PC-9 (cell line): ENCODE measurements around the gene PHF11. TPM values are rescaled to one million over a fixed set of nuclear protein-coding genes. Genes with fewer than 3 reads are reported as not detected.

Experiments
- BruUV-seq: library from RNA; stranded (reverse); fragments of 400-500 nt; replicated peaks from 2 replicates; lab custom pipeline; 2021; lab: Mats Ljungman, UMichigan
- CTCF ChIA-PET: fragments of 300-600 bp; sonication (Branson Sonifier 250); formaldehyde crosslinking; loops from one replicate; lab custom pipeline; 2022; ENCODE audit warnings: antibody characterized with exemption; lab: Charles Lee
- POLR2A ChIA-PET: fragments of 300-600 bp; sonication (Branson Sonifier 250); formaldehyde crosslinking; loops from one replicate; lab custom pipeline; 2022; ENCODE audit warnings: antibody characterized with exemption; ENCODE audit not compliant: unreplicated experiment; lab: Charles Lee
- DNase-seq, 2 experiments: peaks; one replicate each; pipeline versions ENCODE4 v3.0.0 to v3.0.0-alpha.2; 2015 to 2022; ENCODE audit warnings: mixed read lengths in 1 of 2
- H2AFZ ChIP-seq: fragments of 200-600 bp; sonication (generic); 2 replicates; pipeline ENCODE4 v1.8.1; 2017; ENCODE audit warnings: antibody characterized with exemption
- H3F3A ChIP-seq: fragments of 200-600 bp; sonication (generic); 2 replicates; pipeline ENCODE4 v1.8.1; 2017; ENCODE audit warnings: antibody characterized with exemption, mild to moderate bottlenecking, low read depth; ENCODE audit not compliant: insufficient read depth
- H3K27ac ChIP-seq: fragments of 200-600 bp; sonication (generic); 2 replicates; pipeline ENCODE4 v1.6.1; 2016; ENCODE audit warnings: mixed run types
- H3K27me3 ChIP-seq: fragments of 200-600 bp; sonication (generic); 2 replicates; pipeline ENCODE4 v1.6.1; 2016; ENCODE audit warnings: low read depth, mixed run types; ENCODE audit not compliant: insufficient read depth
- H3K36me3 ChIP-seq: fragments of 200-600 bp; sonication (generic); 2 replicates; pipeline ENCODE4 v1.6.1; 2016; ENCODE audit warnings: low read depth, mixed run types
- H3K4me1 ChIP-seq: fragments of 200-600 bp; sonication (generic); replicated peaks from 2 replicates; pipeline ENCODE4 v1.6.1; 2016; ENCODE audit warnings: mixed run types; ENCODE audit not compliant: insufficient read depth
- H3K4me2 ChIP-seq: fragments of 200-600 bp; sonication (generic); 2 replicates; pipeline ENCODE4 v1.6.1; 2017; ENCODE audit warnings: mixed run types
- H3K4me3 ChIP-seq: fragments of 200-600 bp; sonication (generic); 2 replicates; pipeline ENCODE4 v1.6.1; 2016; ENCODE audit warnings: mixed run types
- H3K79me2 ChIP-seq: fragments of 200-600 bp; sonication (generic); 2 replicates; pipeline ENCODE4 v1.6.1; 2017; ENCODE audit warnings: low read depth, mixed run types
- H3K9me2 ChIP-seq: fragments of 200-600 bp; sonication (generic); 2 replicates; pipeline ENCODE4 v1.8.1; 2017; ENCODE audit warnings: mild to moderate bottlenecking; ENCODE audit not compliant: insufficient read depth
- H3K9me3 ChIP-seq: fragments of 200-600 bp; sonication (generic); 2 replicates; pipeline ENCODE4 v1.8.1; 2016; ENCODE audit warnings: low read depth; ENCODE audit not compliant: insufficient read depth
- H4K20me1 ChIP-seq: fragments of 200-600 bp; sonication (generic); 2 replicates; pipeline ENCODE4 v1.8.1; 2017; ENCODE audit not compliant: insufficient read depth
- CTCF ChIP-seq: fragments of 200-600 bp; sonication (generic); conservative IDR thresholded peaks from 2 replicates; pipeline ENCODE4 v1.6.1; 2017; ENCODE audit warnings: mixed run types, antibody characterized with exemption, mild to moderate bottlenecking, moderate library complexity
- EZH2 ChIP-seq: fragments of 200-600 bp; sonication (generic); IDR thresholded peaks from 2 replicates; pipeline ENCODE4 v1.8.0; 2017; ENCODE audit warnings: antibody characterized with exemption, low read depth
- intact Hi-C: fragments of 100-400 bp; cut with micrococcal nuclease; formaldehyde crosslinking; loops from one replicate; pipeline ENCODE4 v1.10.0; 2022; ENCODE audit not compliant: unreplicated experiment
- total RNA-seq: library from RNA; stranded (reverse); gene quantifications from 2 replicates; pipeline ENCODE4 v1.2.3, GENCODE V29; 2021

PHF11 gene
- total RNA-seq, 1 experiment from 2014 or later: 25.2 TPM

DNA sequence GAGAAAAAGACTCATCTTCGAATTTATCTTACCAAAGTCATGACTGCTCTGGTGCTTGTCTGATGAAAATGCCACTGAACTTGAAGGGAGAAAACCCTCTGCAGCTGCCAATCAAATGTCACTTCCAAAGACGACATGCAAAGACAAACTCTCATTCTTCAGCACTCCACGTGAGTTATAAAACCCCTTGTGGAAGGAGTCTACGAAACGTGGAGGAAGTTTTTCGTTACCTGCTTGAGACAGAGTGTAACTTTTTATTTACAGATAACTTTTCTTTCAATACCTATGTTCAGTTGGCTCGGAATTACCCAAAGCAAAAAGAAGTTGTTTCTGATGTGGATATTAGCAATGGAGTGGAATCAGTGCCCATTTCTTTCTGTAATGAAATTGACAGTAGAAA is 19.2 kb upstream of the PHF11 start:
- H3K27me3 ChIP-seq: no peaks in the 10 kb centered on the region
- no peaks in the 10 kb centered on the region for H3K4me1 ChIP-seq
- ChIA-PET POLR2A (no interaction called here), CTCF (no interaction called here)
- H3K27ac ChIP-seq: no peak overlapping the region
- no peaks in the 10 kb centered on the region for H3K9me2 ChIP-seq
- H3K4me3 ChIP-seq: no peak overlapping the region
- DNase-seq: no peak
- H3K4me2 ChIP-seq: no peak overlapping the region
- no TSS peak for BruUV-seq
- intact Hi-C loops: no loop called here
- no peak overlapping the region for H2AFZ ChIP-seq
- H3K36me3 ChIP-seq: no peaks in the 10 kb centered on the region
- H3K79me2 ChIP-seq: no peaks in the 10 kb centered on the region
- no peaks in the 10 kb centered on the region for H3F3A ChIP-seq
- H3K9me3 ChIP-seq: no peaks in the 10 kb centered on the region
- no peak for TF ChIP-seq EZH2
- no peak for TF ChIP-seq CTCF
- H4K20me1 ChIP-seq: no peaks in the 10 kb centered on the region

GRCh38 chr13:49481788-49482187 is 14.0 kb upstream of the PHF11 start:
- no TSS peak for BruUV-seq
- Histone ChIP-seq H3K36me3 (no peaks in the 10 kb centered on the region), H3K4me1 (no peaks in the 10 kb centered on the region), H2AFZ (no peak overlapping the region), H3F3A (no peaks in the 10 kb centered on the region), H3K79me2 (no peaks in the 10 kb centered on the region), H3K27ac (no peak overlapping the region), H3K4me3 (no peak overlapping the region), H3K27me3 (no peaks in the 10 kb centered on the region), H3K9me2 (no peaks in the 10 kb centered on the region), H3K4me2 (no peak overlapping the region), H4K20me1 (0 out of 2 replicates have a peak, but pooled peaks cover 3% of the 10 kb centered on the region), H3K9me3 (no peaks in the 10 kb centered on the region)
- TF ChIP-seq CTCF: no peak
- TF ChIP-seq EZH2: no peak
- CTCF ChIA-PET: no interaction called here
- POLR2A ChIA-PET: no interaction called here
- intact Hi-C loops: no loop called here
- no peak for DNase-seq

DNA sequence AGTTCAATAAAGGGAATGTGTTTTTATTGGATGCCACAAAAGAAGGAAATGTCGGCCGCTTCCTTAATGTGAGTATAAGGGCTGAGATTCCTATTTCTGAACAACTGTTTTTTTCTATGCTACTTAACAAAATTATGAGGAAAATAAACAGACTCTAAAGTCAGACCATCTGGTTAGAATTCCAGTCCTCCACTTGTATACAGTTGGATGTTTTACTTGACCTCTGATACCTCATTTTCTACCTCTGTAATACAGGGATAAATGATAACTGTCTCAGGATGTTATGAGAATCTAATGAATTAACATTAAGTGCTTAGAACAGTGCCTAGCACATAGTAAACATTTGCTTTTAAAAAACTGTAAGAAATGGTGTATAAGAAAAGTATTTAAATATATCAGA is 7.2 kb upstream of the PHF11 start:
- no peak overlapping the region for H3K4me3 ChIP-seq
- no peaks in the 10 kb centered on the region for H4K20me1 ChIP-seq
- H3K4me1 ChIP-seq: peaks cover 2% of the 10 kb centered on the region
- H3K9me2 ChIP-seq: no peaks in the 10 kb centered on the region
- H3F3A ChIP-seq: no peaks in the 10 kb centered on the region
- ChIA-PET POLR2A (interaction anchor here (0.7 kb wide), 1 partner anchor 106 kb away, joined by 3 read pairs; no protein-coding TSS in a partner anchor), CTCF (interaction anchor here (0.6 kb wide), 1 partner anchor 23 kb away, joined by 3 read pairs; no protein-coding TSS in a partner anchor)
- H3K4me2 ChIP-seq: no peak overlapping the region
- H3K9me3 ChIP-seq: no peaks in the 10 kb centered on the region
- no peaks in the 10 kb centered on the region for H3K36me3 ChIP-seq
- intact Hi-C loops: no loop called here
- TF ChIP-seq EZH2 (no peak), CTCF (no peak)
- H3K27me3 ChIP-seq: no peaks in the 10 kb centered on the region
- H3K79me2 ChIP-seq: no peaks in the 10 kb centered on the region
- DNase-seq: no peak
- H2AFZ ChIP-seq: no peak overlapping the region
- no TSS peak for BruUV-seq
- no peak overlapping the region for H3K27ac ChIP-seq
